Vagina (tissue), 2 donors: ENCODE data around the gene SFXN2.

ENCODE experiments used
- POLR2AphosphoS5 ChIP-seq, 2 donors: sonication (generic); formaldehyde crosslinking; IDR thresholded peaks; one replicate each; pipeline ENCODE4 v1.9.0; 2017; ENCODE audit warnings: antibody characterized with exemption in 2 of 2, mild to moderate bottlenecking in 2 of 2, low read depth in 1 of 2; ENCODE audit not compliant: insufficient read depth in 1 of 2
- TF ChIP-seq, protein P1 (sequence below), 3 experiments: fragments of 450-650 bp in 2 of 3; fragments of 200-600 bp in 1 of 3; sonication (generic) in 1 of 3; IDR thresholded peaks; one replicate each; pipeline ENCODE4 v1.5.1; 2017 to 2019; ENCODE audit warnings: antibody characterized with exemption in 3 of 3, mild to moderate bottlenecking in 2 of 3, moderate library complexity in 2 of 3

GRCh38 chr10:102675666-102676533 lies 38.5 kb upstream of the SFXN2 start:
- TF ChIP-seq, protein P1, sequence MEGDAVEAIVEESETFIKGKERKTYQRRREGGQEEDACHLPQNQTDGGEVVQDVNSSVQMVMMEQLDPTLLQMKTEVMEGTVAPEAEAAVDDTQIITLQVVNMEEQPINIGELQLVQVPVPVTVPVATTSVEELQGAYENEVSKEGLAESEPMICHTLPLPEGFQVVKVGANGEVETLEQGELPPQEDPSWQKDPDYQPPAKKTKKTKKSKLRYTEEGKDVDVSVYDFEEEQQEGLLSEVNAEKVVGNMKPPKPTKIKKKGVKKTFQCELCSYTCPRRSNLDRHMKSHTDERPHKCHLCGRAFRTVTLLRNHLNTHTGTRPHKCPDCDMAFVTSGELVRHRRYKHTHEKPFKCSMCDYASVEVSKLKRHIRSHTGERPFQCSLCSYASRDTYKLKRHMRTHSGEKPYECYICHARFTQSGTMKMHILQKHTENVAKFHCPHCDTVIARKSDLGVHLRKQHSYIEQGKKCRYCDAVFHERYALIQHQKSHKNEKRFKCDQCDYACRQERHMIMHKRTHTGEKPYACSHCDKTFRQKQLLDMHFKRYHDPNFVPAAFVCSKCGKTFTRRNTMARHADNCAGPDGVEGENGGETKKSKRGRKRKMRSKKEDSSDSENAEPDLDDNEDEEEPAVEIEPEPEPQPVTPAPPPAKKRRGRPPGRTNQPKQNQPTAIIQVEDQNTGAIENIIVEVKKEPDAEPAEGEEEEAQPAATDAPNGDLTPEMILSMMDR (IDR thresholded peaks at IDR 0.05) = no peak
- no peak for TF ChIP-seq POLR2AphosphoS5 (IDR thresholded peaks at IDR 0.05; ENCODE audit: insufficient read depth in 1 of 2, low read depth in 1 of 2)
